DND-41 (cell line): ENCODE measurements around the gene DNAJC7.

ENCODE experiments used
- CTCF ChIP-seq: IDR thresholded peaks from 2 replicates; pipeline ENCODE4 v1.5.1; 2012; ENCODE audit warnings: borderline replicate concordance, low read length, moderate library complexity, mild to moderate bottlenecking; ENCODE audit not compliant: poor library complexity, severe bottlenecking; ENCODE audit errors: extremely low read depth
- EZH2 ChIP-seq: IDR thresholded peaks from 3 replicates; pipeline ENCODE4 v1.6.1; 2012; ENCODE audit warnings: borderline replicate concordance, low read depth, mild to moderate bottlenecking, moderate library complexity, low read length, inconsistent platforms; ENCODE audit not compliant: severe bottlenecking

- TF ChIP-seq CTCF (no peak), EZH2 (no peak)
Measured at GRCh38 chr17:42058063-42058462, 40.8 kb upstream of the DNAJC7 start.
